Osteoblast (primary cell): Measurements from ENCODE around the gene SLC25A11. TPM values are rescaled to one million over a fixed set of nuclear protein-coding genes. Genes with fewer than 3 reads are reported as not detected.

Experiments used
- DNase-seq: peaks from one replicate; pipeline ENCODE4 v3.0.0; 2011; ENCODE audit warnings: low spot score, mixed read lengths; ENCODE audit not compliant: insufficient read length; ENCODE audit errors: missing footprints
- H2AFZ ChIP-seq: 2 replicates; pipeline ENCODE4 v1.6.0; 2011; ENCODE audit warnings: mild to moderate bottlenecking, low read length
- H3K27ac ChIP-seq: 2 replicates; pipeline ENCODE4 v1.5.1; 2011; ENCODE audit warnings: mild to moderate bottlenecking, low read depth, low read length, moderate library complexity
- H3K27me3 ChIP-seq: 2 replicates; pipeline ENCODE4 v1.6.0; 2012; ENCODE audit warnings: mild to moderate bottlenecking, control low read depth, inconsistent platforms, low read length, moderate library complexity; ENCODE audit not compliant: insufficient read depth
- H3K36me3 ChIP-seq: 2 replicates; pipeline ENCODE4 v1.5.1; 2011; ENCODE audit warnings: mild to moderate bottlenecking, low read length, control low read depth, moderate library complexity; ENCODE audit not compliant: insufficient read depth
- H3K4me1 ChIP-seq: 2 replicates; pipeline ENCODE4 v1.5.1; 2011; ENCODE audit warnings: mild to moderate bottlenecking, low read length, control low read depth, moderate library complexity; ENCODE audit not compliant: insufficient read depth
- H3K4me2 ChIP-seq: 2 replicates; pipeline ENCODE4 v1.6.0; 2011; ENCODE audit warnings: mild to moderate bottlenecking, low read length; ENCODE audit not compliant: insufficient read depth
- H3K4me3 ChIP-seq: fragments of 200-600 bp; sonication (generic); 3 replicates; pipeline ENCODE4 v1.5.1; 2012; ENCODE audit warnings: mild to moderate bottlenecking, low read length, inconsistent platforms; ENCODE audit not compliant: insufficient read depth
- H3K79me2 ChIP-seq: 2 replicates; pipeline ENCODE4 v1.6.0; 2012; ENCODE audit warnings: mild to moderate bottlenecking, low read length, control low read depth, inconsistent platforms; ENCODE audit not compliant: insufficient read depth
- H3K9me3 ChIP-seq: 2 replicates; pipeline ENCODE4 v1.5.1; 2011; ENCODE audit warnings: low read depth, low read length, control low read depth
- H4K20me1 ChIP-seq: 2 replicates; pipeline ENCODE4 v1.6.0; 2012; ENCODE audit warnings: mild to moderate bottlenecking, low read length, control low read depth; ENCODE audit not compliant: insufficient read depth
- CTCF ChIP-seq: IDR thresholded peaks from 2 replicates; pipeline ENCODE4 v1.5.1; 2011; ENCODE audit warnings: mild to moderate bottlenecking, low read depth, low read length, moderate library complexity; ENCODE audit errors: extremely low read depth
- total RNA-seq: library from RNA; depleted of rRNA; stranded (reverse); fragments of >200 nt; gene quantifications from 2 replicates; pipeline ENCODE4 v1.2.3, GENCODE V29; 2012

The SLC25A11 gene
- total RNA-seq, 1 donor = 47.4 TPM

- Histone ChIP-seq H4K20me1 (peaks cover 10% of the 10 kb centered on the region), H3K27ac (no peak overlapping the region), H3K4me3 (peak overlapping the region; percentile 72), H3K9me3 (no peaks in the 10 kb centered on the region), H3K79me2 (no peaks in the 10 kb centered on the region), H2AFZ (no peak overlapping the region), H3K4me2 (peak overlapping the region; percentile 85), H3K4me1 (peaks cover 17% of the 10 kb centered on the region), H3K27me3 (peaks cover 8% of the 10 kb centered on the region), H3K36me3 (peaks cover 17% of the 10 kb centered on the region)
- TF ChIP-seq CTCF = no peak
- peak; percentile 80 for DNase-seq
Observed at GRCh38 chr17:4900231-4901107, 39.4 kb downstream of the SLC25A11 start.

DNA sequence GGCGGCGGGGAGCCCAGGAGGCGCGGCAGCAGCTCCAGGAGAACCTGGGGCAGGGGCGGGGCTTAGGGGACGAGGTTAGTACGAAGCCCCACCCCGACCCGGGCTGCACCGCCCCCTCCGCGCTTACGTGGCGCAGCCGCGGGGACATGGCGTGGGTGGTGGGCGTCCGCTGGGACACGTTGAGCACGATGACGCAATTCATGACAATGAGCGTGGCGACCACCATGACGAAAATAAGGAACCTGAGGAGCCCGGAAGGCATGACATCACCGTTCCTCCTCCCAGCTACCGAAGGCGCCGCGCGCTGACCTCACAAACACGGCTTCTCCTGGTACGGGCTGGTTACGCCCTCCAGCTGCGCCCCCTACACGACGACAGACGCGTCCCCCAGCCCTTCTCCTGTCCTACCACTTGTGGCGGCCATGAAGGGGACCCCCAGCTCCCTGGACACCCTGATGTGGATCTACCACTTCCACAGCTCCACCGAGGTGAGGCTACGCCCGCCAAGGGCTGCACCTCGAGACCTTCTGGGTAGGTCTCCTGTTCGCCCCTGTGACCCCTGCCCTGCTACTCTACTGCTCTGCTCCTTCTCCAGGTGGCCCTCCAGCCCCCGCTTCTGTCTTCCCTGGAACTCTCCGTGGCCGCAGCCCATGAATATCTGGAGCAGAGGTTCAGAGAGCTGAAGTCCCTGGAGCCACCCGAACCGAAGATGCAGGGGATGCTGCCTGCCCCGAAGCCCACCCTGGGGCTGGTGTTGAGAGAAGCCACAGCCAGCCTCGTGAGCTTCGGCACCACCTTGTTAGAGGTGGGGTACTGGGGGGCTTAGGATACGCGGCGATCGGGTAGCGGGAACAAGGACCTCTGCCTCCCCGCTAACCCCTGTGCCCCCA, 40.3 kb downstream of the SLC25A11 start, which contains the start of gene C17orf107:
Gene C17orf107 (plus strand): TSS at position 196 of the 890 bp plus-strand sequence. CDS start 227 bp downstream, at position 423.
- Histone ChIP-seq H3K9me3 (no peaks in the 10 kb centered on the region), H3K4me2 (peak within 1 kb of the TSS; percentile 85), H3K79me2 (no peaks in the 10 kb centered on the region), H3K4me3 (peak within 1 kb of the TSS; percentile 72), H2AFZ (peak within 1 kb of the TSS; percentile 87), H3K36me3 (peaks cover 21% of the 10 kb centered on the region), H3K27me3 (peaks cover 4% of the 10 kb centered on the region), H4K20me1 (peaks cover 8% of the 10 kb centered on the region), H3K27ac (peak within 1 kb of the TSS; percentile 56), H3K4me1 (peaks cover 17% of the 10 kb centered on the region)
- peak; percentile 97 for DNase-seq
- no peak for TF ChIP-seq CTCF

GRCh38 chr17:4898927-4899326, 40.9 kb downstream of the SLC25A11 start:
- H3K27ac ChIP-seq = peak overlapping the region; percentile 33
- H3K4me1 ChIP-seq = peaks cover 17% of the 10 kb centered on the region
- no peaks in the 10 kb centered on the region for H3K79me2 ChIP-seq
- H4K20me1 ChIP-seq = peaks cover 8% of the 10 kb centered on the region
- peak overlapping the region; percentile 72 for H3K4me3 ChIP-seq
- peaks cover 26% of the 10 kb centered on the region for H3K36me3 ChIP-seq
- no peak for DNase-seq
- no peak for TF ChIP-seq CTCF
- H2AFZ ChIP-seq = no peak overlapping the region
- H3K4me2 ChIP-seq = peak overlapping the region; percentile 85
- no peaks in the 10 kb centered on the region for H3K27me3 ChIP-seq
- H3K9me3 ChIP-seq = no peaks in the 10 kb centered on the region

DNA sequence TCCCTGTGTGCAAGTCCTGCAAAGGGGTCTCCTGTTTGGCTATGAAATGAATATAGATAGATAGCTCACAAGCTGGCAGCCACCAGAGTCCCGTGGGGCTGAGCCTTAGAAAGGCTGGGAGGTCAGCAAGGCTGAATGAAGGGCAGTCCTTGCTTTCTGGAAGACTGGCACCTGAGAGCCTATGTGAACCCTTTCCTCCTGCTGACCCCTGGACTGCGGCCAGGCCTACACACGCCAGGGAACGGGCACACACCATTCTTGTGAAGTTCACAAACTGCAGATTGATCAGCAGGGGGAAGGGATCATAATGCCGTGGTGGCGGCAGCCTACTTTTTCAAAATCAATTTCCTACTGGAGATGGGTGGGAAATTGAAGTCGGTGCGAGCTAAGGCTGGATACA, 41.5 kb downstream of the SLC25A11 start:
- no peaks in the 10 kb centered on the region for H3K79me2 ChIP-seq
- peak overlapping the region; percentile 85 for H3K4me2 ChIP-seq
- no peak for TF ChIP-seq CTCF
- peaks cover 29% of the 10 kb centered on the region for H3K36me3 ChIP-seq
- H3K27ac ChIP-seq = no peak overlapping the region
- peaks cover 7% of the 10 kb centered on the region for H4K20me1 ChIP-seq
- DNase-seq = peak; percentile 68
- H2AFZ ChIP-seq = no peak overlapping the region
- no peaks in the 10 kb centered on the region for H3K9me3 ChIP-seq
- H3K4me3 ChIP-seq = no peak overlapping the region
- peaks cover 13% of the 10 kb centered on the region for H3K4me1 ChIP-seq
- no peaks in the 10 kb centered on the region for H3K27me3 ChIP-seq
